Stromal cell of bone marrow (primary cell): ENCODE measurements around the gene EFCAB8.
"Not testable (repeated sequence)": the region's sequence is repeated elsewhere in the genome, so short reads cannot be mapped to it uniquely, and the experiment has no call there.

Experiments
- DNase-seq: peaks from one replicate; pipeline ENCODE4 v3.0.0-alpha.2; 2012; ENCODE audit warnings: low read depth

EFCAB8 gene

DNA sequence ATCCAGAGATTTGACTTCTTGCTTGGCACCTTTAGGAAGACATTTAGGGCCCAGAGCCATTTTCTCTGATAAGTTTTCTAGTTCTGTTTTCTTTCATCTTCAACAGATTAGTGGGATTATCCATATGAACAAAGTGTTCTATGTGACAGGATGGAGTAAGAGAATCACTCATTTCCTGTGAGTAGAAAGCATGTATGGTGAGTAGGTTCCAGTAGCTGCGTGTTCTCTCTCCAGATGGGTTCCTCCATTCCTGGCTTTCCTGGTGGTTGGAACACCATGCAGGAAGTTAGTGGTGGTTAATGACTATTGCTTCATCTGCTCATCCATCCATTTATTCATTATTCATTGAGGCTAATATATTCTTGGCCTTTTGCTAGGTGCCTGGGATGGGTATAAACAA lies 54.0 kb downstream of the EFCAB8 start:
- DNase-seq: no peak

GRCh38 chr20:32914031-32914430 lies 55.3 kb downstream of the EFCAB8 start:
- DNase-seq: no peak

GRCh38 chr20:32917191-32917950 lies 58.6 kb downstream of the EFCAB8 start:
- DNase-seq: no peak

DNA sequence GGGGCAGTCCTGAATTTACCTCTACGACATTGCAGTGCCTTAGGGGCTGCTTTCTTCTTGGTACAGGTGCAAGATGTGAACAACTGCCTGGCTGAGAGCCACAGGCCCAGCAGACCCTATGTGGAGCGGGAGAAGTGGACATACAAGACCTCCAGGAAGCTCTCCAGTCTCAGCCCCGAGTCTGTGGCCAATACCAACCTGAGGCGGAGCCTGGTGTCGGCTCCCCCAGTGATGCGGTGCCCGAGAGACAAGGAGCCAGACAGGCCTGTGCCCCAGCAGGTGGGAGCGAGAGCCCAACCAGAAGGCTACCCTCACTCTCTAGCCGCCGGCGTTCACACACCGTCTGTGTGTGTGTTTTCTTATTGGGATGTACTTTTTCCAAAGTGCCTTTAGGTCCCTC lies 59.6 kb downstream of the EFCAB8 start:
- DNase-seq: no peak

- no peak for DNase-seq
Observed at GRCh38 chr20:32918751-32919150, 60.0 kb downstream of the EFCAB8 start.

DNA sequence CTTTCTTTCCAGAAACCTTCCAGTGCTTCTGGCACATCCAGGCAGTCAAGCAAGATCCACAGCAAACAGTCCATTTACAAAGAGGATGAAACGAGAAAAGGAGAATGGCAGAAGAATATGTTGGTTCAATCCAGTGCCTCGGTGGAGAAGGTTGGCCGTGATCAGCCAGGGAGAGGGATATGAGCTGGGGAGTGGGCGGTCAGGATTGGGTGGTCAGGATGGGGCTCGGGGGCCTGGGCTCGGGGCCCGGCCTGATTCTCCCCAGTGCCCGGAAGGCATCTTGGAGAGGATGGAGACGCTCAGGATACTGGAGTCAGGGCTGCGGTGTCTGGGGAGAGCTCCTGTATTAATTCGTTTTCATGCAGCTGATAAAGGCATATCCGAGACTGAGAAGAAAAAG lies 61.3 kb downstream of the EFCAB8 start:
- DNase-seq: no peak

- no peak for DNase-seq
Observed at GRCh38 chr20:32920530-32921298, 62.0 kb downstream of the EFCAB8 start.

DNA sequence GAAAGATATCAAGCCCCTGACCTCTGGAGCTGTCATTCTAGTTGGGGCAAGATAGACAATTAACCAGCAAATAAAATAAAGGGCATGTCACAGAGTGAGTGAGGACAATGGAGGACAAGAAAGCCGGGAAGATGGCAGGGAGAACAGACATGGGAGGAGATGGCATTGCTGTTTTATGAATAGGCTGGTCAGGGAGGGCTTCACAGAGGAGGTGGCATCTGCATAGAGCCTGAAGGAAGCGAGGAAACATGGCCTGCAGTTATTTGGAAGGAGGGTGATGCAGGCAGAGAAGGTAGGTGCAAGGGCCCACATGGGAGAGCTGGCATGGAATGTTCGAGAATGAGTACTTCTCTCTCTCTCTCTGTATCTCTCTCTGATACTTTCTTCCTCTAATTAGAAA lies 63.7 kb downstream of the EFCAB8 start:
- no peak for DNase-seq

DNA sequence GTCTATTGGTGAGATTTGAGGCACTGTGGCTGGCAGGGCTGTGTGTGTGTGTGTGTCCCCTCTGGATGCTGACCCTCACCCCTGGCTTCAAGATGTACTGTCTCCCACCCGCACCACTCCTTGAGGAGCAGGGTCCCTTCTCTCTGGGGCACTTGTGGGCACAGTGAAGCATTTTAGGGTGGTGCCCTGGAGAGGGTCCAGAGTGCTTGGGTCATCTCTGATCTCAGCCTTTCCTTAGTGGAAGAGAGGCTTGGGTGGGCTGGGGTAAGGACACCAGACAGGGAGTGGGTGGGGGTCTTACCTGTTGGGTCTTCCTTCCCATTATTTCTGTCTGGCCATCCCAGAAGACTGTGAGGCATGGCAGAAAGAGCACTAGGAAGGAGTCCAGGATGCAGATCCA lies 66.1 kb downstream of the EFCAB8 start:
- DNase-seq: no peak

GRCh38 chr20:32925481-32926196 lies 66.9 kb downstream of the EFCAB8 start:
- no peak for DNase-seq

- DNase-seq: no peak
Observed at GRCh38 chr20:32929162-32929561, 70.4 kb downstream of the EFCAB8 start.

- DNase-seq: no peak
Observed at GRCh38 chr20:32930181-32930580, 71.5 kb downstream of the EFCAB8 start.

DNA sequence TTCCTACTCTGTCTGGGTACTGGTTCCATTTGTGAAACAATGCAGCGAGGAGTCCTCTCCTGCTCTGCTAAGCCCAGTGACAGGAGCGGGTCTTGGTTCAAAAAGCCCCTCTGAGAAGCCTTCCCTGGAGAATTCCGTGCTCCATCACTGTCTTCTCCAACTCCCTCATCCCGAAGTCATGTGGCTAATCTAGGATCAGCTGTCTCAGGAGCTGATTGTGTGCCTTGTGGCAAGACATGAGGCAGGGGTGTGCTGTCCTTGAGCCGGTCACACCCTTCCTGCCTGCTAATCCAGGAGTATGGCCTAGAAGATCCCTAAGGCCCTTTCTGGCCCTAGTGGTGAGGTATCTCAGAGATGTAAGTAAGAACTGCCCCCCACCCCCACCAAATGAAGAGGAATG lies 72.0 kb downstream of the EFCAB8 start:
- no peak for DNase-seq

- no peak for DNase-seq
Observed at GRCh38 chr20:32934580-32934979, 75.9 kb downstream of the EFCAB8 start.

- no peak for DNase-seq
Observed at GRCh38 chr20:32941155-32941885, 82.6 kb downstream of the EFCAB8 start.

GRCh38 chr20:32943490-32944052 lies 84.8 kb downstream of the EFCAB8 start:
- no peak for DNase-seq

DNA sequence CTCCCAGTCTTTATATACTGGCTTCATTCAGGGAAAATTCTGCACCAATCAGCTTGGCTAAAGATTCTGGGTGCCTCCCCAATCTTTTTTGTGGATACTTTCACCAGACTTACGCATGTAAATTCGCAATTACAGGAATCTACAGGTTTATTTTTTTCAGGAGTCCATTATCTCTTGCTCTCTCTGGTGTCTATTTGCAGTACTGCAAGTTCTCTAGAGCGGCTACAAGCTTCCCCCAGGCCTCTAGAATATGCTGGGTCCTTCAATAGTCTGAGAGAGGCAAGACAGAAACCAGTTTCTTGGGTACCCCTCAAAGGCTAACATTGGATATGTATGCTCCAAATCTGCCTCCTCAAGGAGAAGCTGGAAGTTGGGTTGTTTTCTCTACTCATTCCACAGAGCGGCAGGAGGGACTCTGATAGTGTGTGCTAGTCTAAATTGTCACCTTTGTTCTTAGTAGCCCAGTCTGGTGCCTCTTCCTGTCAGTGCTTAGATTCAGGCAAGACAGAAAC lies 87.0 kb downstream of the EFCAB8 start:
- no peak for DNase-seq

GRCh38 chr20:32946629-32947028 lies 87.9 kb downstream of the EFCAB8 start:
- DNase-seq: no peak

GRCh38 chr20:32950539-32950938 lies 91.8 kb downstream of the EFCAB8 start:
- not testable (repeated sequence) for DNase-seq

GRCh38 chr20:32957459-32957858 lies 98.7 kb downstream of the EFCAB8 start:
- no peak for DNase-seq

- no peak for DNase-seq
Observed at GRCh38 chr20:32958574-32958973, 99.9 kb downstream of the EFCAB8 start.
